A673 (cell line): ENCODE data around the gene PLAAT4. TPM values are rescaled to one million over a fixed set of nuclear protein-coding genes. Genes with fewer than 3 reads are reported as not detected.

Source experiments
- BruUV-seq: library from RNA; stranded (reverse); fragments of 400-500 nt; replicated peaks from 2 replicates; lab custom pipeline; 2021; lab: Mats Ljungman, UMichigan
- CTCF ChIA-PET: fragments of 300-600 bp; sonication (Branson Sonifier 250); formaldehyde crosslinking; loops from one replicate; lab custom pipeline; 2022; ENCODE audit warnings: antibody characterized with exemption; lab: Charles Lee
- POLR2A ChIA-PET: fragments of 300-600 bp; sonication (Branson Sonifier 250); formaldehyde crosslinking; loops from one replicate; lab custom pipeline; 2022; ENCODE audit warnings: antibody characterized with exemption; ENCODE audit not compliant: low non-redundant PET; lab: Charles Lee
- DNase-seq: peaks from one replicate; pipeline ENCODE4 v3.0.0-alpha.2; 2015; ENCODE audit warnings: low spot score
- H3K27ac ChIP-seq: fragments of 200-600 bp; sonication (generic); 2 replicates; pipeline ENCODE4 v1.5.1; 2016; ENCODE audit warnings: mixed run types, low read depth, mild to moderate bottlenecking, mixed read lengths, antibody characterized with exemption, low read length; ENCODE audit not compliant: poor library complexity, severe bottlenecking
- H3K27me3 ChIP-seq: fragments of 200-600 bp; sonication (generic); replicated peaks from 2 replicates; pipeline ENCODE4 v1.6.1; 2017; ENCODE audit warnings: mixed run types, low read depth, mild to moderate bottlenecking, mixed read lengths, antibody characterized with exemption, low read length; ENCODE audit not compliant: insufficient read depth, poor library complexity
- H3K36me3 ChIP-seq: fragments of 200-600 bp; sonication (generic); 2 replicates; pipeline ENCODE4 v1.6.1; 2016; ENCODE audit warnings: mixed run types, mild to moderate bottlenecking, mixed read lengths, antibody characterized with exemption, low read length; ENCODE audit not compliant: insufficient read depth, poor library complexity, severe bottlenecking
- H3K4me1 ChIP-seq: fragments of 200-600 bp; sonication (generic); 2 replicates; pipeline ENCODE4 v1.6.1; 2017; ENCODE audit warnings: mixed run types, mild to moderate bottlenecking, mixed read lengths, antibody characterized with exemption, low read length; ENCODE audit not compliant: insufficient read depth, poor library complexity, severe bottlenecking
- H3K4me3 ChIP-seq: fragments of 200-600 bp; sonication (generic); 2 replicates; pipeline ENCODE4 v1.5.1; 2016; ENCODE audit warnings: low read depth, mixed run types, mild to moderate bottlenecking, mixed read lengths, low read length; ENCODE audit not compliant: poor library complexity, severe bottlenecking
- H3K9me3 ChIP-seq: fragments of 200-600 bp; sonication (generic); 2 replicates; pipeline ENCODE4 v1.6.1; 2016; ENCODE audit warnings: mixed run types, low read depth, mild to moderate bottlenecking, mixed read lengths, antibody characterized with exemption, low read length; ENCODE audit not compliant: poor library complexity, severe bottlenecking
- CTCF ChIP-seq: fragments of 300-800, 200-600 bp; sonication (generic); conservative IDR thresholded peaks from 2 replicates; pipeline ENCODE4 v1.5.1; 2017; ENCODE audit warnings: low read depth, mild to moderate bottlenecking, antibody characterized with exemption, low read length, moderate library complexity, mixed read lengths
- EZH2 ChIP-seq: fragments of 200-600 bp; sonication (generic); IDR thresholded peaks from 2 replicates; pipeline ENCODE4 v1.6.1; 2017; ENCODE audit warnings: borderline replicate concordance, low read depth, mild to moderate bottlenecking, mixed read lengths, antibody characterized with exemption, low read length; ENCODE audit not compliant: poor library complexity, severe bottlenecking
- intact Hi-C: fragments of 100-400 bp; cut with micrococcal nuclease; formaldehyde crosslinking; loops from one replicate; pipeline ENCODE4 v1.10.0; 2022; ENCODE audit not compliant: unreplicated experiment
- total RNA-seq: library from RNA; stranded (reverse); gene quantifications from 2 replicates; pipeline ENCODE4 v1.2.3, GENCODE V29; 2021

The PLAAT4 gene
- total RNA-seq, 1 experiment from 2014 or later = 0.97 TPM

DNA sequence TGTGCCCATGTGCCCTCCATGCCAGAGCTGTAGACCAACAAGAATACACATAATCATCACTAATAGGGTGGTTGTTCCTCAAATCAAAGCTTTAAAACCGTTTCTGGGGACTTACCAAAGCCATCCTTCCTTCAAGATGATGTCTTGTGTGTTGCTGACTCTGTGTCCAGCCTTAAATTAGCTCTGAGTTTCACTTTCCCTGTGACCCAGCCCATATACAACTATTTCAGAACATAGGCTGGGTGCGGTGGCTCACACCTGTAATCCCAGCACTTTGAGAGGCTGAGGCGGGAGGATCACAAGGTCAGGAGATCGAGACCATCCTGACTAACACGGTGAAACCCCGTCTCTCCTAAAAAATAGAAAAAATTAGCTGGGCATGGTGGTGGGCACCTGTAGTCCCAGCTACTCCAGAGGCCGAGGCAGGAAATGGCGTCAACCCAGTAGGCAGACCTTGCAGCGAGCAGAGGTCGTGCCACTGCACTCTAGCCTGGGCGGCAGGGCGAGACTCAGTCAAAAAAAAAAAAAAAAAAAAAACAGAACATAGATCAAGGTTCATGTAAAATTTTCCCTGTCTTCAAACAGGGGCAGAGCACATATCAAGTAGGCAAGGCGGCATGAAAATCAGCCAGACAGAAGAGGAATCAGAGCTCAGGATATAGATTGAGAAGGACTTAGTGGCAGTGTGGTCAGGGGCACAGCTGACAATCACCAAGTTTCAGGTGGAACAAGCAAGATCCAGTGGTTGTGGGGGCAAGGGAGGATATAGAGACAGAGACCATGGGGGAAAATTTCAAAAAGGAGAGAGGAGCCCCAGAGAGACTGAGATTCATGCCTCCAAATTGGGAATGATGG lies 26.8 kb downstream of the PLAAT4 start, which contains the start of gene PLAAT2:
Gene PLAAT2, minus strand, starts transcription at position 179 of the 855 bp plus-strand sequence. Its CDS starts 55 bp downstream, at position 124.
- intact Hi-C loops = no loop called here
- no peak for DNase-seq
- POLR2A ChIA-PET = no interaction called here
- TF ChIP-seq CTCF (no peak), EZH2 (no peak)
- no peak within 1 kb of the TSS for H3K27ac ChIP-seq
- CTCF ChIA-PET = interaction anchor here (0.5 to 0.6 kb wide), 2 partner anchors 119 to 230 kb away, joined by 3 to 4 read pairs; no protein-coding TSS in a partner anchor
- H3K9me3 ChIP-seq = no peaks in the 10 kb centered on the region
- no peaks in the 10 kb centered on the region for H3K36me3 ChIP-seq
- H3K4me3 ChIP-seq = no peak within 1 kb of the TSS
- BruUV-seq = no TSS peak
- H3K27me3 ChIP-seq = no peaks in the 10 kb centered on the region
- H3K4me1 ChIP-seq = peaks cover 6% of the 10 kb centered on the region

GRCh38 chr11:63564056-63564774 lies 27.6 kb downstream of the PLAAT4 start:
- ChIA-PET CTCF (interaction anchor here (0.5 to 0.6 kb wide), 2 partner anchors 120 to 230 kb away, joined by 3 to 4 read pairs; no protein-coding TSS in a partner anchor), POLR2A (no interaction called here)
- peaks cover 6% of the 10 kb centered on the region for H3K4me1 ChIP-seq
- no peak overlapping the region for H3K4me3 ChIP-seq
- H3K36me3 ChIP-seq = no peaks in the 10 kb centered on the region
- H3K9me3 ChIP-seq = no peaks in the 10 kb centered on the region
- intact Hi-C loops = no loop called here
- no peak for DNase-seq
- no peak for TF ChIP-seq CTCF
- TF ChIP-seq EZH2 = no peak
- H3K27ac ChIP-seq = no peak overlapping the region
- no TSS peak for BruUV-seq
- no peaks in the 10 kb centered on the region for H3K27me3 ChIP-seq

GRCh38 chr11:63564784-63565350 lies 28.3 kb downstream of the PLAAT4 start:
- BruUV-seq = no TSS peak
- no peak overlapping the region for H3K4me3 ChIP-seq
- ChIA-PET CTCF (no interaction called here), POLR2A (no interaction called here)
- no peak overlapping the region for H3K27ac ChIP-seq
- H3K36me3 ChIP-seq = no peaks in the 10 kb centered on the region
- H3K9me3 ChIP-seq = no peaks in the 10 kb centered on the region
- DNase-seq = no peak
- intact Hi-C loops = no loop called here
- H3K4me1 ChIP-seq = peaks cover 6% of the 10 kb centered on the region
- TF ChIP-seq EZH2 (no peak), CTCF (no peak)
- no peaks in the 10 kb centered on the region for H3K27me3 ChIP-seq
